K562 (cell line): ENCODE measurements around the gene LRFN2. TPM values are rescaled to one million over a fixed set of nuclear protein-coding genes. Genes with fewer than 3 reads are reported as not detected.

Experiments used
- ATAC-seq: fragments of 200-7000 bp; cut with Tn5 transposase; 3 replicates; pipeline ENCODE4 v1.9.1; 2020; ENCODE audit warnings: moderate library complexity
- BruUV-seq: library from RNA; stranded (reverse); fragments of 400-500 nt; replicated peaks from 2 replicates; lab custom pipeline; 2021; lab: Mats Ljungman, UMichigan
- CTCF ChIA-PET: fragments of 300-600 bp; formaldehyde crosslinking; extraction: SDS; loops from one replicate; lab custom pipeline; 2021; ENCODE audit warnings: low intra/inter-chr PET ratio; lab: Yijun Ruan, JAX
- POLR2A ChIA-PET: fragments of 300-600, 350-650 bp; sonication (Branson Sonifier 250); formaldehyde crosslinking; extraction: SDS; loops from one replicate; lab custom pipeline; 2021; ENCODE audit warnings: antibody characterized with exemption, inconsistent platforms; lab: Yijun Ruan, JAX
- DNase-seq, 4 experiments: peaks; one replicate each; pipeline versions ENCODE4 v3.0.0 to v3.0.0-alpha.2; 2011 to 2018; ENCODE audit warnings: low spot score in 3 of 4, mixed read lengths in 3 of 4; ENCODE audit errors: extremely low read depth in 1 of 4
- FAIRE-seq: peaks from 2 replicates; lab custom pipeline; 2011; peaks lifted over from hg19 to GRCh38; lab: Jason Lieb, UNC
- H2AFZ ChIP-seq: 2 replicates; pipeline ENCODE4 v1.6.0; 2011; ENCODE audit warnings: low read depth, low read length, control low read depth, inconsistent platforms
- H3K27ac ChIP-seq: fragments of 200-600 bp; 3 replicates; pipeline ENCODE4 v1.8.0; 2011; ENCODE audit warnings: low read depth, mild to moderate bottlenecking, control low read depth, inconsistent platforms, low read length, moderate library complexity, mixed read lengths; ENCODE audit errors: extremely low read depth
- H3K27me3 ChIP-seq, 2 experiments: fragments of 300-600 bp in 1 of 2; 2 replicates in 1 of 2; 3 replicates in 1 of 2; pipeline versions ENCODE4 v1.6.0 to v1.8.0; 2011; ENCODE audit warnings: inconsistent platforms in 2 of 2, low read length in 2 of 2, mild to moderate bottlenecking in 1 of 2, mixed read lengths in 1 of 2, moderate library complexity in 1 of 2; ENCODE audit not compliant: control insufficient read depth in 2 of 2, insufficient read depth in 2 of 2
- H3K36me3 ChIP-seq: fragments of 300-600 bp; 3 replicates; pipeline ENCODE4 v1.8.0; 2011; ENCODE audit warnings: mild to moderate bottlenecking, low read length, inconsistent platforms; ENCODE audit not compliant: control insufficient read depth, insufficient read depth
- H3K4me1 ChIP-seq, 2 experiments: fragments of 200-600 bp in 1 of 2; replicated peaks in 1 of 2; 2 replicates in 1 of 2; 3 replicates in 1 of 2; pipeline versions ENCODE4 v1.5.1 to v1.8.0; 2011; ENCODE audit warnings: inconsistent platforms in 2 of 2, low read length in 2 of 2, mild to moderate bottlenecking in 1 of 2, mixed read lengths in 1 of 2, moderate library complexity in 1 of 2; ENCODE audit not compliant: control insufficient read depth in 2 of 2, insufficient read depth in 2 of 2
- H3K4me2 ChIP-seq: 2 replicates; pipeline ENCODE4 v1.6.1; 2011; ENCODE audit warnings: low read length, control low read depth, inconsistent platforms, mixed read lengths; ENCODE audit not compliant: insufficient read depth
- H3K4me3 ChIP-seq: fragments of 200-600 bp; sonication (generic), shearing (Covaris generic); 2 replicates; pipeline ENCODE4 v1.5.1; 2016; ENCODE audit warnings: control low read depth, inconsistent platforms
- H3K79me2 ChIP-seq: fragments of 200-600 bp; 3 replicates; pipeline ENCODE4 v1.8.0; 2011; ENCODE audit warnings: low read length, inconsistent platforms; ENCODE audit not compliant: control insufficient read depth, insufficient read depth
- H3K9ac ChIP-seq, 2 experiments: 2 replicates each; pipeline versions ENCODE4 v1.6.0 to v1.6.1; 2011; ENCODE audit warnings: low read depth in 2 of 2, low read length in 2 of 2, control low read depth in 1 of 2, inconsistent platforms in 1 of 2, mild to moderate bottlenecking in 1 of 2, mixed read lengths in 1 of 2; ENCODE audit not compliant: insufficient read depth in 1 of 2
- H3K9me1 ChIP-seq: one replicate; pipeline ENCODE4 v1.6.0; 2011; ENCODE audit warnings: inconsistent platforms, mild to moderate bottlenecking, low read length, moderate library complexity; ENCODE audit not compliant: control insufficient read depth, insufficient read depth
- H3K9me3 ChIP-seq: replicated peaks from 2 replicates; pipeline ENCODE4 v1.5.1; 2011; ENCODE audit warnings: low read depth, low read length, inconsistent platforms; ENCODE audit not compliant: control insufficient read depth, insufficient read depth
- H4K20me1 ChIP-seq: replicated peaks from 2 replicates; pipeline ENCODE4 v1.6.1; 2011; ENCODE audit warnings: low read length, inconsistent platforms, mixed read lengths; ENCODE audit not compliant: control insufficient read depth, insufficient read depth
- CHCHD3 ChIP-seq: fragments of 250-450 bp; sonication (Bioruptor Pico); IDR thresholded peaks from 2 replicates; pipeline ENCODE4 v2.1.2; 2022; ENCODE audit warnings: mild to moderate bottlenecking
- E2F3 ChIP-seq: fragments of 250-450 bp; sonication (Bioruptor Pico); IDR thresholded peaks from 2 replicates; pipeline ENCODE4 v1.4.0; 2020; ENCODE audit warnings: mild to moderate bottlenecking
- EP300 ChIP-seq: IDR thresholded peaks from 2 replicates; pipeline ENCODE4 v1.6.1; 2012; ENCODE audit warnings: low read length, improper control_type of control experiment
- FOXM1 ChIP-seq, 2 experiments: fragments of 450-650 bp in 1 of 2; sonication (generic) in 1 of 2; formaldehyde crosslinking in 1 of 2; IDR thresholded peaks; 2 replicates each; pipeline versions ENCODE4 v1.6.1 to v1.9.0; 2017 to 2022; ENCODE audit warnings: low read depth in 2 of 2, mild to moderate bottlenecking in 2 of 2, missing genetic modification reagents in 1 of 2, moderate library complexity in 1 of 2
- GABPB2 ChIP-seq: fragments of 250-450 bp; sonication (Bioruptor Pico); conservative IDR thresholded peaks from 2 replicates; pipeline ENCODE4 v1.5.1; 2021; ENCODE audit warnings: mild to moderate bottlenecking
- KHSRP ChIP-seq: fragments of 450-650 bp; IDR thresholded peaks from 2 replicates; pipeline ENCODE4 v1.6.1; 2017
- NCOR1 ChIP-seq: fragments of 450-650 bp; IDR thresholded peaks from 2 replicates; pipeline ENCODE4 v1.6.1; 2016; ENCODE audit warnings: mild to moderate bottlenecking, moderate library complexity
- NUFIP1 ChIP-seq: fragments of 450-650 bp; IDR thresholded peaks from 2 replicates; pipeline ENCODE4 v1.6.1; 2018; ENCODE audit not compliant: partially characterized antibody
- PKNOX1 ChIP-seq: fragments of 450-650 bp; IDR thresholded peaks from 2 replicates; pipeline ENCODE4 v1.6.1; 2016
- RREB1 ChIP-seq: fragments of 250-450 bp; sonication (Bioruptor Pico); IDR thresholded peaks from 2 replicates; pipeline ENCODE4 v1.4.0; 2020
- TAF15 ChIP-seq: fragments of 200-400 bp; formaldehyde crosslinking; IDR thresholded peaks from 2 replicates; pipeline ENCODE4 v1.6.1; 2017; ENCODE audit warnings: mild to moderate bottlenecking, low read depth, low read length, moderate library complexity
- ZNF436 ChIP-seq: fragments of 250-450, 450-650 bp; sonication (Bioruptor Pico); formaldehyde crosslinking; IDR thresholded peaks from 2 replicates; pipeline ENCODE4 v1.7.0; 2020; ENCODE audit warnings: mild to moderate bottlenecking
- ZNF445 ChIP-seq: fragments of 250-450 bp; sonication (Bioruptor Pico); IDR thresholded peaks from 2 replicates; pipeline ENCODE4 v1.4.0; 2020; ENCODE audit warnings: low read depth, mild to moderate bottlenecking, moderate library complexity
- ZNF57 ChIP-seq: fragments of 450-650 bp; formaldehyde crosslinking; IDR thresholded peaks from 2 replicates; pipeline ENCODE4 v1.4.0; 2020; ENCODE audit warnings: mild to moderate bottlenecking, moderate library complexity
- WGBS: fragments of 100-300 bp; shearing (Covaris generic); methylation state at CpG from one replicate; pipeline ENCODE4 v1.1.6; 2016; ENCODE audit warnings: low coverage, mixed read lengths; ENCODE audit not compliant: insufficient coverage; ENCODE audit errors: missing lambda C conversion rate; 5-methylcytosine and 5-hydroxymethylcytosine counted together
- in situ Hi-C: fragments of 300-500 bp; cut with MboI; formaldehyde crosslinking; loops from 4 replicates; pipeline ENCODE4 v1.15.0; 2018; ENCODE audit warnings: inconsistent platforms, mixed read lengths
- intact Hi-C: fragments of 100-400 bp; cut with micrococcal nuclease; formaldehyde crosslinking; loops from 2 replicates; pipeline ENCODE4 v1.14.2; 2022
- polyA plus RNA-seq, 8 experiments: library from polyadenylated mRNA; depleted of rRNA in 4 of 8; stranded (reverse) in 5 of 8; unstranded in 3 of 8; fragments of >200 nt; fragmentation: Nextera tagmentation in 2 of 8; fragmentation: Illumina TruSeq in 1 of 8; extraction: Ambion mirVana in 2 of 8; extraction: Trizol in 1 of 8; gene quantifications; 2 replicates each; pipeline versions ENCODE4 v1.2.1 to v1.2.3, GENCODE V29; 2011 to 2014; ENCODE audit warnings: inconsistent platforms in 1 of 8, missing spikeins in 1 of 8
- total RNA-seq, 7 experiments: library from RNA; depleted of rRNA in 6 of 7; stranded (reverse); fragments of >200 nt in 6 of 7; fragmentation: Illumina TruSeq in 2 of 7; extraction: Trizol in 2 of 7; gene quantifications; 2 replicates each; pipeline versions ENCODE4 v1.2.1 to v1.2.3, GENCODE V29; 2011 to 2021; ENCODE audit warnings: low replicate concordance in 1 of 7
- TF ChIP-seq, protein P1 (sequence below): fragments of 250-450 bp; sonication (Bioruptor Pico); IDR thresholded peaks from 2 replicates; pipeline ENCODE4 v1.9.0; 2021; ENCODE audit warnings: mild to moderate bottlenecking, inconsistent platforms

LRFN2 gene
- total and polyA plus RNA-seq, 9 of the 15 experiments (the other 6 are each of a cell fraction or from before 2014, with no cell fraction given) = not detected

DNA sequence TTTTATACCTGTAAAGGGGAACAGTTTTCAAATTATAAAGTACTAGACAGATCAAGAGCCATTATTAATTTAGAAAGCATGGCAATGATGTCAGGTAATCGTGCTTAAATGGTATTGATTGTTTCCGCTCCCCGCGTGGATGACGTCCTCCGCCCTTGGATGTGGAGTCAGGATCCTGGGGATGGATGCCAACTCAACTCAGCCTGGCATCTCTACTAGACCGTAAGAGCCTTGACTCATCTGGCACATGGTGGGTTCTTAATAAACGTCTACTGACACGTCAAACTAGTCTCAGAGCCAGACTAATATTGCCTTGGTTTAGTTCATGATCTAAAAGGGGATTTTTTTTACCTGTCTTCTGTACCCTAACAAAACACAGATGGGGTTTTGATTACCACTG lies 80.2 kb downstream of the LRFN2 start:
- POLR2A ChIA-PET = no interaction called here
- intact Hi-C loops = no loop called here
- BruUV-seq = no TSS peak
- TF ChIP-seq ZNF445 (CRISPR knock-in tag) = no peak
- no peak for TF ChIP-seq NUFIP1
- TF ChIP-seq PKNOX1 = no peak
- TF ChIP-seq, protein P1, sequence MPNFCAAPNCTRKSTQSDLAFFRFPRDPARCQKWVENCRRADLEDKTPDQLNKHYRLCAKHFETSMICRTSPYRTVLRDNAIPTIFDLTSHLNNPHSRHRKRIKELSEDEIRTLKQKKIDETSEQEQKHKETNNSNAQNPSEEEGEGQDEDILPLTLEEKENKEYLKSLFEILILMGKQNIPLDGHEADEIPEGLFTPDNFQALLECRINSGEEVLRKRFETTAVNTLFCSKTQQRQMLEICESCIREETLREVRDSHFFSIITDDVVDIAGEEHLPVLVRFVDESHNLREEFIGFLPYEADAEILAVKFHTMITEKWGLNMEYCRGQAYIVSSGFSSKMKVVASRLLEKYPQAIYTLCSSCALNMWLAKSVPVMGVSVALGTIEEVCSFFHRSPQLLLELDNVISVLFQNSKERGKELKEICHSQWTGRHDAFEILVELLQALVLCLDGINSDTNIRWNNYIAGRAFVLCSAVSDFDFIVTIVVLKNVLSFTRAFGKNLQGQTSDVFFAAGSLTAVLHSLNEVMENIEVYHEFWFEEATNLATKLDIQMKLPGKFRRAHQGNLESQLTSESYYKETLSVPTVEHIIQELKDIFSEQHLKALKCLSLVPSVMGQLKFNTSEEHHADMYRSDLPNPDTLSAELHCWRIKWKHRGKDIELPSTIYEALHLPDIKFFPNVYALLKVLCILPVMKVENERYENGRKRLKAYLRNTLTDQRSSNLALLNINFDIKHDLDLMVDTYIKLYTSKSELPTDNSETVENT (CRISPR knock-in tag) = no peak
- no peak for TF ChIP-seq ZNF57 (CRISPR knock-in tag)
- TF ChIP-seq GABPB2 = no peak
- TF ChIP-seq ZNF436 (CRISPR knock-in tag) = no peak
- TF ChIP-seq NCOR1 = no peak
- TF ChIP-seq CHCHD3 (CRISPR knock-in tag) = no peak
- no peak for TF ChIP-seq KHSRP
- TF ChIP-seq E2F3 (CRISPR knock-in tag) = no peak
- no peak for TF ChIP-seq FOXM1 (IDR thresholded peaks at IDR 0.05; ENCODE audit: low read depth)
- no peak for TF ChIP-seq FOXM1 (CRISPR knock-in tag; IDR thresholded peaks at IDR 0.05; ENCODE audit: low read depth)
- TF ChIP-seq RREB1 = no peak
- no peak for TF ChIP-seq EP300
- TF ChIP-seq TAF15 = no peak

More for the DNA sequence above, 80.2 kb downstream of the LRFN2 start:
- no peak overlapping the region for H3K9ac ChIP-seq
- ATAC-seq (no peak), FAIRE-seq (no peak), DNase-seq (no peak)
- under 1% methylated on average over 9 of the region's 9 CpGs for WGBS
- H3K79me2 ChIP-seq = no peaks in the 10 kb centered on the region
- H2AFZ ChIP-seq = no peak overlapping the region
- no peak overlapping the region for H3K4me3 ChIP-seq
- in situ Hi-C loops = no loop called here
- H3K9me3 ChIP-seq = no peaks in the 10 kb centered on the region
- CTCF ChIA-PET = no interaction called here
- peaks cover 7 to 45% of the 10 kb centered on the region in 2 experiments; a peak in 3 of 5 replicates for H3K27me3 ChIP-seq
- no peaks in the 10 kb centered on the region for H3K4me1 ChIP-seq
- peaks cover 18% of the 10 kb centered on the region for H4K20me1 ChIP-seq
- H3K27ac ChIP-seq = no peak overlapping the region
- no peaks in the 10 kb centered on the region for H3K9me1 ChIP-seq
- H3K4me2 ChIP-seq = no peak overlapping the region
- H3K36me3 ChIP-seq = no peaks in the 10 kb centered on the region
